Hepatocyte (in vitro differentiated cells): Measurements from ENCODE around the gene GALNT1. TPM values are rescaled to one million over a fixed set of nuclear protein-coding genes. Genes with fewer than 3 reads are reported as not detected.

ENCODE experiments used
- DNase-seq: peaks from one replicate; pipeline ENCODE4 v3.0.0-alpha.2; 2016; ENCODE audit warnings: low spot score
- H2AFZ ChIP-seq: fragments of 200-600 bp; sonication (generic); 2 replicates; pipeline ENCODE4 v1.6.0; 2016; ENCODE audit warnings: antibody characterized with exemption, mild to moderate bottlenecking
- H3K27ac ChIP-seq: fragments of 200-600 bp; sonication (generic); 2 replicates; pipeline ENCODE4 v1.5.1; 2016; ENCODE audit warnings: mild to moderate bottlenecking
- H3K27me3 ChIP-seq: fragments of 200-600 bp; sonication (generic); 2 replicates; pipeline ENCODE4 v1.6.1; 2016
- H3K36me3 ChIP-seq: fragments of 200-600 bp; sonication (generic); replicated peaks from 2 replicates; pipeline ENCODE4 v1.5.1; 2016; ENCODE audit warnings: low read depth; ENCODE audit not compliant: insufficient read depth
- H3K4me1 ChIP-seq: fragments of 200-600 bp; sonication (generic); 2 replicates; pipeline ENCODE4 v1.5.1; 2016; ENCODE audit warnings: mild to moderate bottlenecking, moderate library complexity; ENCODE audit not compliant: insufficient read depth
- H3K4me2 ChIP-seq: fragments of 200-600 bp; sonication (generic); 2 replicates; pipeline ENCODE4 v1.6.0; 2016
- H3K4me3 ChIP-seq: fragments of 200-600 bp; sonication (generic); 2 replicates; pipeline ENCODE4 v1.5.1; 2016; ENCODE audit warnings: mild to moderate bottlenecking
- H3K79me2 ChIP-seq: fragments of 200-600 bp; sonication (generic); 2 replicates; pipeline ENCODE4 v1.6.0; 2017; ENCODE audit warnings: mild to moderate bottlenecking
- H3K9me2 ChIP-seq: fragments of 200-600 bp; sonication (generic); replicated peaks from 2 replicates; pipeline ENCODE4 v1.6.0; 2017; ENCODE audit warnings: mild to moderate bottlenecking; ENCODE audit not compliant: insufficient read depth
- H3K9me3 ChIP-seq: fragments of 200-600 bp; sonication (generic); 2 replicates; pipeline ENCODE4 v1.5.1; 2016; ENCODE audit warnings: low read depth, mild to moderate bottlenecking
- H4K20me1 ChIP-seq: fragments of 200-600 bp; sonication (generic); 2 replicates; pipeline ENCODE4 v1.6.0; 2016; ENCODE audit warnings: mild to moderate bottlenecking; ENCODE audit not compliant: insufficient read depth, poor library complexity, severe bottlenecking
- CTCF ChIP-seq: fragments of 200-600 bp; sonication (generic); IDR thresholded peaks from 2 replicates; pipeline ENCODE4 v1.5.1; 2016; ENCODE audit warnings: antibody characterized with exemption, mild to moderate bottlenecking; ENCODE audit not compliant: poor library complexity
- EZH2 ChIP-seq: fragments of 200-600 bp; sonication (generic); IDR thresholded peaks from 2 replicates; pipeline ENCODE4 v1.6.1; 2016; ENCODE audit warnings: antibody characterized with exemption, mild to moderate bottlenecking, borderline replicate concordance
- EZH2phosphoT487 ChIP-seq: fragments of 200-600 bp; sonication (generic); IDR thresholded peaks from one replicate; pipeline ENCODE4 v1.6.1; 2018; ENCODE audit warnings: antibody characterized with exemption, mild to moderate bottlenecking, low read depth, moderate library complexity; ENCODE audit not compliant: unreplicated experiment, severe bottlenecking
- WGBS: methylation state at CpG from one replicate; pipeline ENCODE4 v1.1.6; 2016; ENCODE audit warnings: low lambda C conversion rate; ENCODE audit errors: missing lambda C conversion rate; 5-methylcytosine and 5-hydroxymethylcytosine counted together
- polyA plus RNA-seq: library from polyadenylated mRNA; unstranded; fragments of >200 nt; fragmentation: Nextera tagmentation; extraction: Ambion mirVana; gene quantifications from 2 replicates; pipeline ENCODE4 v1.2.1, GENCODE V29; 2016
- total RNA-seq: library from RNA; depleted of rRNA; stranded (reverse); fragments of >200 nt; gene quantifications from 2 replicates; pipeline ENCODE4 v1.2.3, GENCODE V29; 2014

GALNT1 gene
- total and polyA plus RNA-seq, 2 experiments from 2014 or later, result 231 to 271 TPM

GRCh38 chr18:35603528-35603927 lies 22.0 kb downstream of the GALNT1 start:
- DNase-seq, result no peak
- WGBS, result 91% methylated on average over 3 of the region's 3 CpGs
- Histone ChIP-seq H3K79me2 (peaks cover 99% of the 10 kb centered on the region), H3K9me3 (peaks cover 13% of the 10 kb centered on the region), H3K27ac (no peak overlapping the region), H3K36me3 (no peaks in the 10 kb centered on the region), H3K4me3 (no peak overlapping the region), H2AFZ (no peak overlapping the region), H3K9me2 (no peaks in the 10 kb centered on the region), H4K20me1 (peaks cover 29% of the 10 kb centered on the region), H3K4me2 (no peak overlapping the region), H3K4me1 (no peaks in the 10 kb centered on the region), H3K27me3 (no peaks in the 10 kb centered on the region)
- TF ChIP-seq EZH2phosphoT487, result no peak
- no peak for TF ChIP-seq EZH2
- no peak for TF ChIP-seq CTCF

- H3K4me1 ChIP-seq, result no peaks in the 10 kb centered on the region
- no peak for TF ChIP-seq CTCF
- no peaks in the 10 kb centered on the region for H3K27me3 ChIP-seq
- WGBS, result 90% methylated on average over 3 of the region's 3 CpGs
- no peaks in the 10 kb centered on the region for H3K9me2 ChIP-seq
- no peak overlapping the region for H3K27ac ChIP-seq
- H3K4me2 ChIP-seq, result no peak overlapping the region
- peaks cover 38% of the 10 kb centered on the region for H4K20me1 ChIP-seq
- peaks cover 99% of the 10 kb centered on the region for H3K79me2 ChIP-seq
- H3K36me3 ChIP-seq, result no peaks in the 10 kb centered on the region
- no peak overlapping the region for H3K4me3 ChIP-seq
- no peak for DNase-seq
- no peak overlapping the region for H2AFZ ChIP-seq
- peaks cover 13% of the 10 kb centered on the region for H3K9me3 ChIP-seq
These were observed 22.8 kb downstream of the GALNT1 start for GRCh38 chr18:35604369-35604768.

- Histone ChIP-seq H3K9me3 (peaks cover 13% of the 10 kb centered on the region), H3K27me3 (no peaks in the 10 kb centered on the region), H3K27ac (no peak overlapping the region), H3K4me1 (peaks cover 8% of the 10 kb centered on the region), H3K4me2 (no peak overlapping the region), H3K79me2 (peaks cover 99% of the 10 kb centered on the region), H3K36me3 (no peaks in the 10 kb centered on the region), H2AFZ (no peak overlapping the region), H4K20me1 (peaks cover 48% of the 10 kb centered on the region), H3K9me2 (no peaks in the 10 kb centered on the region), H3K4me3 (no peak overlapping the region)
- no peak for TF ChIP-seq EZH2phosphoT487
- TF ChIP-seq EZH2, result no peak
- TF ChIP-seq CTCF, result no peak
- no peak for DNase-seq
- 89% methylated on average over 3 of the region's 3 CpGs for WGBS
These were observed 24.3 kb downstream of the GALNT1 start for GRCh38 chr18:35605686-35606417.

- Histone ChIP-seq H3K9me3 (no peaks in the 10 kb centered on the region), H2AFZ (no peak overlapping the region), H3K36me3 (no peaks in the 10 kb centered on the region), H3K4me1 (peaks cover 8% of the 10 kb centered on the region), H3K27me3 (no peaks in the 10 kb centered on the region), H3K4me3 (no peak overlapping the region), H3K4me2 (no peak overlapping the region), H3K27ac (no peak overlapping the region), H4K20me1 (peaks cover 75% of the 10 kb centered on the region), H3K79me2 (peaks cover 99% of the 10 kb centered on the region), H3K9me2 (no peaks in the 10 kb centered on the region)
- DNase-seq, result no peak
- 89% methylated on average over 1 of the region's 1 CpG for WGBS
- no peak for TF ChIP-seq EZH2
- no peak for TF ChIP-seq CTCF
- TF ChIP-seq EZH2phosphoT487, result no peak
These were observed 27.7 kb downstream of the GALNT1 start for GRCh38 chr18:35609236-35609635.
